HG02610 (cell line): ENCODE measurements around the gene IKZF5.

Experiments used
- ATAC-seq: cut with Tn5 transposase; IDR thresholded peaks from one replicate; pipeline ENCODE4 v1.9.1; 2021; ENCODE audit warnings: mild to moderate bottlenecking, moderate library complexity; ENCODE audit not compliant: unreplicated experiment

IKZF5 gene

GRCh38 chr10:123016228-123016627 lies 7.6 kb upstream of the IKZF5 start:
- ATAC-seq, result no peak

- ATAC-seq, result no peak
Measured at GRCh38 chr10:123014772-123015171, 6.2 kb upstream of the IKZF5 start.

GRCh38 chr10:123013456-123014419 lies 5.1 kb upstream of the IKZF5 start:
- ATAC-seq, result no peak

- ATAC-seq, result no peak
Measured at GRCh38 chr10:123011987-123012386, 3.4 kb upstream of the IKZF5 start.

GRCh38 chr10:123009105-123009820 lies 668 bp upstream of the IKZF5 start:
- peak; percentile 29 for ATAC-seq

- peak; percentile 34 for ATAC-seq
Measured at GRCh38 chr10:123007558-123008354, 839 bp downstream of the IKZF5 start.

- ATAC-seq, result no peak
Measured at GRCh38 chr10:123004298-123004697, 4.3 kb downstream of the IKZF5 start.

GRCh38 chr10:123001370-123001769 lies 7.2 kb downstream of the IKZF5 start:
- no peak for ATAC-seq

GRCh38 chr10:123000155-123000554 lies 8.4 kb downstream of the IKZF5 start:
- no peak for ATAC-seq

- ATAC-seq, result no peak
Measured at GRCh38 chr10:122999347-122999746, 9.2 kb downstream of the IKZF5 start.

GRCh38 chr10:122998934-122999333 lies 9.7 kb downstream of the IKZF5 start:
- no peak for ATAC-seq

GRCh38 chr10:122998360-122998917 lies 10.2 kb downstream of the IKZF5 start:
- ATAC-seq, result no peak

GRCh38 chr10:122997864-122998263 lies 10.7 kb downstream of the IKZF5 start:
- no peak for ATAC-seq

- no peak for ATAC-seq
Measured at GRCh38 chr10:122995936-122996335, 12.7 kb downstream of the IKZF5 start.

GRCh38 chr10:122993797-122994336 lies 14.7 kb downstream of the IKZF5 start:
- no peak for ATAC-seq

- no peak for ATAC-seq
Measured at GRCh38 chr10:122992031-122992585, 16.5 kb downstream of the IKZF5 start.

- no peak for ATAC-seq
Measured at GRCh38 chr10:122990278-122990677, 18.3 kb downstream of the IKZF5 start.

- no peak for ATAC-seq
Measured at GRCh38 chr10:122988501-122988900, 20.1 kb downstream of the IKZF5 start.

GRCh38 chr10:122986335-122986734 lies 22.3 kb downstream of the IKZF5 start:
- ATAC-seq, result no peak

- no peak for ATAC-seq
Measured at GRCh38 chr10:122984708-122985107, 23.9 kb downstream of the IKZF5 start.
